Liver (tissue), 9 donors: ENCODE measurements around the gene EIF4B. TPM values are rescaled to one million over a fixed set of nuclear protein-coding genes. Genes with fewer than 3 reads are reported as not detected.

Source experiments
- DNase-seq: peaks from one replicate; pipeline ENCODE4 v3.0.0-alpha.2; 2017; ENCODE audit warnings: low spot score
- H3K27ac ChIP-seq, 2 donors: one replicate each; pipeline ENCODE4 v1.7.0; 2013; ENCODE audit warnings: inconsistent platforms in 2 of 2, low read length in 2 of 2, control low read depth in 1 of 2, low read depth in 1 of 2, mild to moderate bottlenecking in 1 of 2
- H3K27me3 ChIP-seq, 4 donors: one replicate each; pipeline versions ENCODE4 v1.6.1 to v1.7.0; 2013; ENCODE audit warnings: low read length in 3 of 4, inconsistent platforms in 1 of 4, mild to moderate bottlenecking in 1 of 4, moderate library complexity in 1 of 4; ENCODE audit not compliant: control insufficient read depth in 4 of 4, insufficient read depth in 4 of 4
- H3K36me3 ChIP-seq, 4 donors: one replicate each; pipeline versions ENCODE4 v1.6.1 to v1.7.0; 2013; ENCODE audit warnings: low read length in 3 of 4, mild to moderate bottlenecking in 3 of 4, low read depth in 1 of 4, moderate library complexity in 1 of 4; ENCODE audit not compliant: control insufficient read depth in 4 of 4, insufficient read depth in 3 of 4
- H3K4me1 ChIP-seq, 4 donors: one replicate each; pipeline versions ENCODE4 v1.6.1 to v1.7.0; 2013; ENCODE audit warnings: low read length in 3 of 4, mild to moderate bottlenecking in 3 of 4, moderate library complexity in 1 of 4; ENCODE audit not compliant: control insufficient read depth in 4 of 4, insufficient read depth in 4 of 4
- H3K4me3 ChIP-seq, 3 donors: one replicate each; pipeline versions ENCODE4 v1.6.1 to v1.7.0; 2013; ENCODE audit warnings: low read length in 3 of 3, control low read depth in 1 of 3, low read depth in 1 of 3, mild to moderate bottlenecking in 1 of 3
- H3K9ac ChIP-seq, 2 donors: one replicate each; pipeline ENCODE4 v1.7.0; 2013; ENCODE audit warnings: low read length in 2 of 2, mild to moderate bottlenecking in 2 of 2, moderate library complexity in 2 of 2, control low read depth in 1 of 2, low read depth in 1 of 2
- H3K9me3 ChIP-seq, 4 donors: one replicate each; pipeline versions ENCODE4 v1.6.1 to v1.7.0; 2013; ENCODE audit warnings: low read length in 3 of 4; ENCODE audit not compliant: control insufficient read depth in 4 of 4
- ATF3 ChIP-seq: IDR thresholded peaks from 2 replicates; pipeline ENCODE4 v1.6.1; 2016; ENCODE audit warnings: antibody characterized with exemption
- CTCF ChIP-seq: fragments of 150-350 bp; IDR thresholded peaks from 2 replicates; pipeline ENCODE4 v1.5.1; 2017; ENCODE audit warnings: improper control_type of control experiment, low read depth, low read length; ENCODE audit not compliant: missing input control
- EGR1 ChIP-seq, 2 donors: IDR thresholded peaks; 2 replicates each; pipeline ENCODE4 v1.6.1; 2016 to 2018; ENCODE audit warnings: antibody characterized with exemption in 2 of 2, low read depth in 2 of 2
- FOXA1 ChIP-seq: IDR thresholded peaks from 2 replicates; pipeline ENCODE4 v1.6.1; 2016; ENCODE audit warnings: antibody characterized with exemption
- FOXA2 ChIP-seq: IDR thresholded peaks from 2 replicates; pipeline ENCODE4 v1.6.1; 2016; ENCODE audit warnings: antibody characterized with exemption
- GABPA ChIP-seq, 2 donors: IDR thresholded peaks in 1 of 2; conservative IDR thresholded peaks in 1 of 2; 2 replicates each; pipeline ENCODE4 v1.6.1; 2016; ENCODE audit warnings: antibody characterized with exemption in 2 of 2, mild to moderate bottlenecking in 1 of 2, moderate library complexity in 1 of 2
- HNF4A ChIP-seq, 2 donors: conservative IDR thresholded peaks; 2 replicates each; pipeline ENCODE4 v1.6.1; 2016; ENCODE audit warnings: antibody characterized with exemption in 2 of 2, mild to moderate bottlenecking in 2 of 2
- HNF4G ChIP-seq: IDR thresholded peaks from 2 replicates; pipeline ENCODE4 v1.6.1; 2016; ENCODE audit warnings: antibody characterized with exemption
- JUND ChIP-seq, 2 donors: IDR thresholded peaks; 2 replicates each; pipeline ENCODE4 v1.6.1; 2016; ENCODE audit warnings: antibody characterized with exemption in 2 of 2
- MAX ChIP-seq: IDR thresholded peaks from 2 replicates; pipeline ENCODE4 v1.6.1; 2016; ENCODE audit warnings: antibody characterized with exemption
- NR2F2 ChIP-seq: IDR thresholded peaks from 2 replicates; pipeline ENCODE4 v1.6.1; 2016; ENCODE audit warnings: antibody characterized with exemption
- RAD21 ChIP-seq, 2 donors: IDR thresholded peaks; 2 replicates each; pipeline ENCODE4 v1.6.1; 2016; ENCODE audit warnings: antibody characterized with exemption in 2 of 2, mild to moderate bottlenecking in 2 of 2
- REST ChIP-seq: IDR thresholded peaks from 2 replicates; pipeline ENCODE4 v1.6.1; 2016; ENCODE audit warnings: antibody characterized with exemption, mild to moderate bottlenecking
- RXRA ChIP-seq, 2 donors: IDR thresholded peaks; 2 replicates each; pipeline ENCODE4 v1.6.1; 2017 to 2018; ENCODE audit warnings: antibody characterized with exemption in 2 of 2, mild to moderate bottlenecking in 1 of 2
- SP1 ChIP-seq: IDR thresholded peaks from 2 replicates; pipeline ENCODE4 v1.6.1; 2018; ENCODE audit warnings: antibody characterized with exemption, mild to moderate bottlenecking
- TAF1 ChIP-seq: conservative IDR thresholded peaks from 2 replicates; pipeline ENCODE4 v1.6.1; 2016; ENCODE audit warnings: antibody characterized with exemption, mild to moderate bottlenecking
- YY1 ChIP-seq: IDR thresholded peaks from 2 replicates; pipeline ENCODE4 v1.6.1; 2016; ENCODE audit warnings: antibody characterized with exemption, mild to moderate bottlenecking
- ZBTB33 ChIP-seq: IDR thresholded peaks from 2 replicates; pipeline ENCODE4 v1.6.1; 2016; ENCODE audit warnings: antibody characterized with exemption
- WGBS: extraction: QIAGEN DNeasy Blood & Tissue Kit; methylation state at CpG from one replicate; pipeline ENCODE4 v1.1.7; 2013; 5-methylcytosine and 5-hydroxymethylcytosine counted together
- polyA plus RNA-seq, 2 donors: library from polyadenylated mRNA; stranded (reverse) in 1 of 2; unstranded in 1 of 2; fragments of 200-250 nt in 1 of 2; fragments of >200 nt in 1 of 2; fragmentation: Nextera tagmentation in 1 of 2; extraction: Ambion mirVana in 1 of 2; gene quantifications; one replicate each; pipeline versions ENCODE4 v1.2.1 to v1.2.3, GENCODE V29; 2013 to 2015
- total RNA-seq, 2 donors: library from RNA; depleted of rRNA; stranded (reverse); fragments of >200 nt; gene quantifications; one replicate each; pipeline ENCODE4 v1.2.3, GENCODE V29; 2014
- donor health status: healthy.
- donor health status: healthy.
- donor health status: healthy.
- donor health status: healthy.
- donor health status: healthy.

EIF4B gene
- total RNA-seq, result 100 to 1,000 TPM; 264 to 273 TPM
- 10 to 100 TPM; 32.1 to 73.2 TPM for polyA plus RNA-seq

- peaks cover 6 to 52% (median 48%) of the 10 kb centered on the region in 4 donors for H3K4me1 ChIP-seq
- peak within 1 kb of the TSS; percentile 96 to 98 for H3K27ac ChIP-seq
- H3K27me3 ChIP-seq, result no peaks in the 10 kb centered on the region
- peak; percentile 98 for DNase-seq
- TF ChIP-seq SP1, result peak; percentile 89
- no peak for TF ChIP-seq ATF3
- peak; percentile 53 for TF ChIP-seq FOXA1
- TF ChIP-seq YY1, result peak; percentile 99
- peak; percentile 74 for TF ChIP-seq REST
- no peak for TF ChIP-seq NR2F2
- no peak for TF ChIP-seq HNF4G
- TF ChIP-seq GABPA (IDR thresholded peaks at IDR 0.05 in 1 of 2, conservative IDR thresholded peaks at IDR 0.05 in 1 of 2), result peak; percentile 54 to 87
- TF ChIP-seq MAX, result peak; percentile 89
- peak in 1 of 2 donors; percentile 24 for TF ChIP-seq JUND (IDR thresholded peaks at IDR 0.05)
- peak; percentile 82 for TF ChIP-seq ZBTB33
- no peak for TF ChIP-seq TAF1
- TF ChIP-seq CTCF, result no peak
- TF ChIP-seq EGR1 (IDR thresholded peaks at IDR 0.05; ENCODE audit: low read depth in 2 of 2), result peak in 1 of 2 donors; percentile 40
- peak in 1 of 2 donors; percentile 31 for TF ChIP-seq HNF4A (conservative IDR thresholded peaks at IDR 0.05)
- TF ChIP-seq FOXA2, result no peak
- peak in 1 of 2 donors; percentile 11 for TF ChIP-seq RAD21 (IDR thresholded peaks at IDR 0.05)
- peak; percentile 44 to 52 for TF ChIP-seq RXRA (IDR thresholded peaks at IDR 0.05)
- H3K9me3 ChIP-seq, result no peaks in the 10 kb centered on the region
- H3K9ac ChIP-seq, result peak within 1 kb of the TSS; percentile 70 to 94
- under 1% methylated on average over 64 of the region's 64 CpGs for WGBS
- H3K4me3 ChIP-seq, result peak within 1 kb of the TSS; percentile 85 to 97 (median 93)
- H3K36me3 ChIP-seq, result peaks cover 0 to 3% (median 0%) of the 10 kb centered on the region in 4 donors
Observed at GRCh38 chr12:53005986-53006809, at the start of gene EIF4B. TSS of gene EIF4B (plus strand) at chr12:53006456. CDS start at chr12:53006484, 28 bp downstream.
